ENCODE data around the gene C12orf42.

Gene C12orf42

GRCh38 chr12:103331643-103332042 is 164.1 kb downstream of the C12orf42 start:
- no peak for DNase-seq

GRCh38 chr12:103330672-103331071 is 165.1 kb downstream of the C12orf42 start:
- DNase-seq = no peak

- DNase-seq = no peak
These were observed 168.1 kb downstream of the C12orf42 start for GRCh38 chr12:103327676-103328075.

- DNase-seq = no peak
These were observed 169.6 kb downstream of the C12orf42 start for GRCh38 chr12:103326190-103326589.

GRCh38 chr12:103318566-103318965 is 177.2 kb downstream of the C12orf42 start:
- peak; percentile 69 to 76 for DNase-seq

- no peak for DNase-seq
These were observed 178.5 kb downstream of the C12orf42 start for GRCh38 chr12:103317220-103317619.

GRCh38 chr12:103314786-103315185 is 181.0 kb downstream of the C12orf42 start:
- DNase-seq = no peak

- DNase-seq = no peak
These were observed 181.9 kb downstream of the C12orf42 start for GRCh38 chr12:103313894-103314293.

GRCh38 chr12:103312742-103313354 is 182.9 kb downstream of the C12orf42 start:
- no peak for DNase-seq

GRCh38 chr12:103310546-103311270 is 185.1 kb downstream of the C12orf42 start:
- no peak for DNase-seq

- DNase-seq = no peak
These were observed 187.4 kb downstream of the C12orf42 start for GRCh38 chr12:103308396-103308795.

- no peak for DNase-seq
These were observed 192.3 kb downstream of the C12orf42 start for GRCh38 chr12:103303484-103303883.

- no peak for DNase-seq
These were observed 193.9 kb downstream of the C12orf42 start for GRCh38 chr12:103301642-103302591.

GRCh38 chr12:103288016-103288415 is 207.8 kb downstream of the C12orf42 start:
- no peak for DNase-seq

- no peak for DNase-seq
These were observed 213.6 kb downstream of the C12orf42 start for GRCh38 chr12:103282124-103282523.

- DNase-seq = no peak
These were observed 216.3 kb downstream of the C12orf42 start for GRCh38 chr12:103279444-103279843.

- no peak for DNase-seq
These were observed 217.4 kb downstream of the C12orf42 start for GRCh38 chr12:103278329-103278728.

GRCh38 chr12:103273645-103274044 is 222.1 kb downstream of the C12orf42 start:
- no peak for DNase-seq

- DNase-seq = no peak
These were observed 222.8 kb downstream of the C12orf42 start for GRCh38 chr12:103272949-103273348.

- no peak for DNase-seq
These were observed 225.8 kb downstream of the C12orf42 start for GRCh38 chr12:103269946-103270345.

- DNase-seq = peak; percentile 87 to 91
These were observed 226.8 kb downstream of the C12orf42 start for GRCh38 chr12:103268831-103269514.

- DNase-seq = no peak
These were observed 238.0 kb downstream of the C12orf42 start for GRCh38 chr12:103257763-103258162.
